NCI-H524 (cell line): Measurements from ENCODE around the gene FURIN.
"Not testable (repeated sequence)": the region's sequence is repeated elsewhere in the genome, so short reads cannot be mapped to it uniquely, and the experiment has no call there.

Source experiments
- DNase-seq, 2 experiments: peaks; one replicate each; lab custom pipeline; 2025; lab: John Stamatoyannopoulos, UW

Gene FURIN

GRCh38 chr15:90916461-90916860 lies 48.1 kb downstream of the FURIN start:
- no peak for DNase-seq

DNA sequence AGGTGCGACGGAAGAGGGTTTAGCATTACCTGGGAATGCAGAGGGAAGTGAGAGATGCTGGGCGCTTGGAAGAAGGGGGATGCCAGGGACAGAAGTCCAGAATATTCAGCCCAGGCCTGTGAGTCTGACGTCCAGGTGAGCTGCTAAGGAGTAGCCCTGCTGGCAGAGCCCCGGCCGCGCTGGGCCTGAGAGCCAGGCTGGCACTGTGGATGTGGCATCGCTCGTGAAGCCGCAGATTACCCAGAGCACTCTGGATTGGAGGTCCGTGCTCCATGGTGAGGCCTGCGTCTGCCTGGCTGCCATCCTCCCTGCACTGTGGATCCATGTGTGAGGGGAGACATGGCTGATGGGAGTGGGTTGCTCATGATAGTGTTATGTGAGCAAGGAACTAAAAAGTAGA lies 49.2 kb downstream of the FURIN start:
- DNase-seq, result no peak

- DNase-seq, result no peak
These were observed 49.8 kb downstream of the FURIN start for GRCh38 chr15:90918034-90918788.

DNA sequence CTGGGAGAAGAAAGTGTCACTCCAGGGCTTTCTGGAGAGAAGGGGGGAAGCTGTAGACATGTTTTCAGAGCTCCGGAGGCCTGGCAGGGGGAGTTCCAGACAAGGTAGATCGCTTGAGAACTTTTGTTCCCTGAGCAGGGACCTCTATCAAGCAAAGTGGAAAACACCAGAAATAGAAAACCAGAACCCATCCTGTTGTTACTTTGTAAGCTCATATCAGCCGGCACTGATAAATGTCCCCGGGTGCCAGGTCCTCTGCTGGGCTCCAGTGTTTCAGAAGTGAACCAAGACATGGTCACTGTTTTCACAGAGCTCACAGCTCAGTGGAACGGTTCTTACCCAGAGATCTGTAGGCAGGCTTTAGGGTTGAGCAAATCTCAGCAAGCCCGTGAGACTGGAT lies 50.4 kb downstream of the FURIN start:
- DNase-seq, result no peak

DNA sequence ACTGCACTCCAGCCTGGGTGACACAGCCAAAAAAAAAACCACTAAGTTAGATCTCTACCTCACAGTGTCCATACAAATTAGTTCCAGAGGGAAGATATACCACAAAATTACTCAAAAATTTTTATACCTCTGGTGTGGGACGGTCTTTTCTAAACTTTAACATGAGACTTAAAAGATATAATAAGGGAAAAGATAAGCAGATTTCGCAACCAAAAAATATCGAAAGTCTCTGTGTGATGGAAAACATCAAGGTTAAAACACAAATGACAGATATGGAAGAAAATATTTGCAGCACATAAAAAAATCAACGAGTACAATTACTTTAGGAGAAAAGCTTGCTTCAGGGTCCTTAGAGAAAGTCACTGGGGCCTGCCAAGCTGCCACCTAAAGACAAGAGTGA lies 53.5 kb downstream of the FURIN start:
- DNase-seq, result no peak

DNA sequence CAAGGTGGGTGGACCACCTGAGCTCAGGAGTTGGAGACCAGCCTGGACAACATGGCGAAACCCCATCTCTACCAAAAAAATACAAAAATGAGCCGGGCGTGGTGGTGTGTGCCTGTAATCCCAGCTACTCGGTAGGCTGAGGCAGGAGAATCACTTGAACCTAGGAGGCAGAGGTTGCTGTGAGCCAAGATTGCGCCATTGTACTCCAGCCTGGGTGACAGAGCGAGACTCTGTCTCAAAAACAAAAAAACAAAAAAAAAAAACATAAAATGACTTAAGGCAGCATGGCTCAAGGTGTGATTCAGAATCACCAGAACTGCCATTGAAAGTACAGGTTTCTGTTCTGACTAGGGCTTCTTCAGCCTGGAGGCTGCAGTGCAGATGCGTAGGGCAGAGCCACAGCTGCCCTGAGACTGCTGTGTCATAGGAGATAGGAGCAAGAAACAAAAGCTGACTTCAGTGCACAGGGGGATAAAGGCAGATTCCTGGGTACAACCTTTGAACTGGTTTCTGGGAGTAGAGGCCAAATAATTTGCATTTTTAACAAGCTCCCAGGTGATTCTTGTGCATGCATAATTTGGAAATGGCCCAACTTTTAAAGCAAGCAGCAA lies 54.4 kb downstream of the FURIN start:
- not testable (repeated sequence) for DNase-seq

DNA sequence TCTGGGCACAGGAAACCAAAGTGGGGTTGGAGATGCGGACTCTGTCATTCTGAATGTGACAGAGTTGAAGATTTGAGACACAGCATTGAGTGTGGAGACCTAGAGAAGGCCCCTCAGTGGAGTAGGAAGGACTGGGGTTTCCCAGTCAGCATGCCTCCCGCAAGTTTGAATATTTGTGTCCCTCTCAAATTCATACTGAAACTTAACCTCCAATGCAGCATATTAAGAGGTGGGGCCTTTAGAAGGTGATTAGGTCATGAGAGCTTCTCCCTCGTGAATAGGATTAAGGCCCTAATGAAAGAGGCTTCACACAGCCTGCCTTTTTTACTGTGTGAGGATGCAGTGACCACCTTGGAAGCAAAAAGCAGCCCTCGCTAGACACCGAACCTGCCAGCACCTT lies 56.0 kb downstream of the FURIN start:
- peak in 1 of 2 experiments; percentile 15 for DNase-seq

- DNase-seq, result not testable (repeated sequence)
These were observed 58.4 kb downstream of the FURIN start for GRCh38 chr15:90926766-90927165.

DNA sequence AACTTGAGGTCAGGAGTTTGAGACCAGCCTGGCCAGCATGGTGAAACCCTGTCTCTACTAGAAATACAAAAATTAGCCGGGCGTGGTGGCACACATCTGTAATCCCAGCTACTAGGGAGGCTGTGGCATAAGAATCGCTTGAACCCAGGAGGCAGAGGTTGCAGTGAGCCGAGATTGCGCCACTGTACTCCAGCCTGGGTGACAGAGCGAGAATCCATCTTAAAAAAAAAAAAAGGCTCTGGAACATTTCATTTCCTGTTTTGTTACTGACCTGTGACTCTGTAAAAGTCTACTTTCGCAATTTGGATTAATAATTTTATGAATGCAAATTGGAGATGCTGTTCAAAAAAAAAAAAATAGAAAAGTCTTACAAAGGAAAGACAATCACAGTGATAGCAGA lies 59.7 kb downstream of the FURIN start:
- not testable (repeated sequence) for DNase-seq

DNA sequence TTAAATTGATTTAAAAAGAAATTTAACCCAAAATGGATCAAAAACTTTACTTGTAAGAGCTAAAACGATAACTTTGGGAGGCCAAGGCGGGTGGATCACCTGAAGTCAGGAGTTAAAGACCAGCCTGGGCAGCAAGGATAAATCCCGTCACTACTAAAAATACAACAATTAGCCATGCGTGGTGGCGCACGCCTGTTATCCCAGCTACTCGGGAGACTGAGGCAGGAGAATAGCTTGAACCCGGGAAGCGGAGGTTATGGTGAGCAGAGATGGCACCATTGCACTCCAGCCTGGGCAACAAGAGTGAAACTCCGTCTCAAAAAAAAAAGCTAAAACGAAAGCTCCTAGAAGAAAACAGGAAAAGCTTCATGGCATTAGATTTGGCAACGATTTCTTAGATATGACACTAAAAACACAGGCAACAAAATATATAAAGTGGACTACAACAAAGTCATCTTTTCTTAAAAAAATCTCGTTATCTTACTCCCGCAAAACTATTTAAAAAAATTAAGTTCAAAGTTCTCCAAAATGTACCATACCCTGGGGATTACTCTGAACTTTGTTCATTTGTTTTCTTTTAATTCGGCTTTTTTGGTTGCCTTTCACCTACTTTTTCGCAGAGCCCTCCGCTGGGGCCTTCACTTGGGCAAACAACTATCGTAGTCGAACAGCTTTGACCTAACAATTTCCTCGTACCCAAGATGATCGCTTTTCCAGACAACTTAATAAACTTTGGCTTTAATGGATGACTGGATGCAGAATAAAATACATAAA lies 61.0 kb downstream of the FURIN start:
- no peak for DNase-seq

DNA sequence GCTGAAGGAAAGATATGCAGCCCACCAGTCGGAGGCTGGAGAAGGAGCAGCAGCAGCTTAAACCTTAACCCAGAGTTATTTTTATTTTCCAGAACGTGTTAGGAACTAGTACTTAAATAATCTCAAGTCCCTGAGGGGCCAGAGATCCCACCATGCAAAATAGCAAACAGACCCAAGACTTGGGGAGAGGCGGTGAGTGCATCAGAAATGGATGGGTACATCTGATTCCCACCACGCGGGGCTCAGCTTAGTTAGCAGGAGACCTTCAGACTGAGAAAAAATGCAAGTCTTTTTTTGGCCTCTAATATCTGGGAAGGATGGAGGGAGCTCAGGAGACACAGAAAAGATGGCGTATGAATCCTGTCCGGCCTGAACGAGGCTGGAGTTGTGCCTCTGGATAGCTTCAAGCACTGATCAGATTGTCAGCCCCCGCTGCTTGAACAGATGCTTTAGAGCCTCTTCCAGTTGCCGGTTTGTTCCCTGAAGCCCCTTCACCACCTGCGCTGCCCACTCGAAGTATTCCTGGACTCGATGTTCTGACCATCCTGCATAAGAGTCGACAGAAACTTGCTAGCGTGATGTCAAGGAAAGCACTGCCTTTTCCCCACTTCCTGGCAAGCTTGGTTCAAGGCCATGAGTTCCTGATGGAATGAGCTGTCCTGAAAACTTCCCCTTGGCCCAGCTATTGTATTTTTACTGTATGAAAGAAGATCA lies 62.6 kb downstream of the FURIN start:
- peak; percentile 91 to 93 for DNase-seq

- no peak for DNase-seq
These were observed 63.1 kb downstream of the FURIN start for GRCh38 chr15:90931575-90931827.

DNA sequence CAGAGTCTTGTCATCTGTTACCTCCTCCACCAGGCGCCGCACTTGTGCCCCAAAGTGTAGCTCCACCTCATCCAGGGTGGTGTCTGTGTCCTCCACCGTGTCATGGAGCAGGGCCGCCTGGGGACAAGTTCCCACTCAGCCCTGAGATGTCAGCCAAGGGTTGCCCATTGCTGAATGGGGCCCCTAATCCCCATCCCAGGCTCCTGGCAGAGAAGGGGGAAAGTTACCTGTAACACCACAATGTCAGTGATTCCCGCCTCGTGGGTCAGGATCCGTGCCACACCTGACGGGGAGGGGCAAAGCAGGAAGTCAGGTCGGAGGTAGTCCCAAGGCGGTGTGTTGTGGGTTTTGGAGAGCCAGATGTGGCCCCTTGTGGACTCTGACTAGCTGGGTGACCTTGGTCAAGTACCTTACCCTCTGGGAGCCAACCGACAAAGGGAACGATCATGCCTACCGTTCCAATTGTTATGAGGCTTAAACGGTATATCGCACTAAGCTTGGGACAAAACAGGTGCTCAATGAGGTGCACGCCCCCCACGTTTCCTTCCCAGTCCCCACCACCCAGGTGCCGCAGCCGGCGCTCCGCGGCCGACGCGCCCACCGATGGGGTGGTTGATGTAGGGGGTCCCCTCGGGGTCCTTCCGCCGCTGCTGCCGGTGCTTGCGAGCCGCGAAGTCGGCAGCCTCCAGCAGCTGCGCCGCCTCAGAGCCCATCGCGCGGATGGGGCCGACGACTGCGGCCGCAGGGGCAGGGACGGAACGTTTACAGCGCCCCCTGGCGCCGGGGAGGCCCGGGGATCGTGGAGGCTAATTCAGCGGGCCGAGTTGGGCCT lies 63.7 kb downstream of the FURIN start, which contains the start of gene HDDC3:
TSS of gene HDDC3 (minus strand) at position 722 of the 832 bp plus-strand sequence. CDS start at position 713, 9 bp downstream.
- peak; percentile 94 to 95 for DNase-seq

GRCh38 chr15:90932660-90932991 lies 64.2 kb downstream of the FURIN start:
- DNase-seq, result no peak
